ENCODE measurements around the gene SLX9.

GRCh38 chr21:44944596-44944995 is 4.8 kb downstream of the SLX9 start:
- no peak for TF ChIP-seq CTCF (IDR thresholded peaks at IDR 0.05; ENCODE audit: borderline replicate concordance, extremely low read depth, low read length, poor library complexity, severe bottlenecking)
- TF ChIP-seq EZH2 (IDR thresholded peaks at IDR 0.05; ENCODE audit: borderline replicate concordance, low read depth, low read length, severe bottlenecking), result no peak

All from DND-41 (cell line).